T-helper 9 cell (primary cell): ENCODE measurements around the gene ZNF813.
"Not testable (repeated sequence)": the region's sequence is repeated elsewhere in the genome, so short reads cannot be mapped to it uniquely, and the experiment has no call there.

ENCODE experiments used
- DNase-seq: peaks from one replicate; pipeline ENCODE4 v3.0.0-alpha.2; 2020
- total RNA-seq, 2 donors: gene quantifications; one replicate each; lab custom pipeline; 2026; lab: John Stamatoyannopoulos, UW

The ZNF813 gene
- total RNA-seq: 8.0 to 24.1 reads per million in 2 donors

- peak; percentile 99 for DNase-seq
Measured at GRCh38 chr19:53467485-53468262, at the start of gene ZNF813. ZNF813 (plus strand) TSS chr19:53467733; CDS start chr19:53483823, 16,090 bp downstream.

DNA sequence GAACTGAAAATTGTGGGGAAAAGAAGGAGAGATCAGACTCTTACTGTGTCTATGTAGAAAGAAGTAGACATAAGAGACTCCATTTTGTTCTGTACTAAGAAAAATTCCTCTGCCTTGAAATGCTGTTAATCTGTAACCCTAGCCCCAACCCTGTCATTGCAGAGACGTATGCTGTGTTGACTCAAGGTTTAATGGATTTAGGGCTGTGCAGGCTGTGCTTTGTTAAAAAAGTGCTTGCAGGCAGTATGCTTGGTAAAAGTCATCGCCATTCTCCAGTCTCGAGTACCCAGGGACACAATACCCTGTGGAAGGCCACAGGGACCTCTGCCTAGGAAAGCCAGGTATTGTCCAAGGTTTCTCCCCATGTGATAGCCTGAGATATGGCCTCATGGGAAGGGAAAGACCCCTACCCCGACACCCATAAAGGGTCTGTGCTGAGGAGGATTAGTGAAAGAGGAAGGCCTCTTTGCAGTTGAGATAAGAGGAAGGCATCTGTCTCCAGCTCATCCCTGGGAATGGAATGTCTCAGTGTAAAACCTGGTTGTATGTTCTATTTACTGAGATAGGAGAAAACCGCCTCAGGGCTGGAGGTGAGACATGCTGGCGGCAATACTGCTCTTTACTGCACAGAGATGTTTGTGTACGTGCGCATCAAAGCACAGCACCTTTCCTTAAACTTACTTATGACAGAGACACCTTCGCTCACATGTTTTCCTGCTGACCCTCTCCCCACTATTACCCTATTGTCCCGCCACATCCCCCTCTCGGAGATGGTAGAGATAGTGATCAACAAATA is 46.8 kb upstream of the ZNF813 start:
- not testable (repeated sequence) for DNase-seq

DNA sequence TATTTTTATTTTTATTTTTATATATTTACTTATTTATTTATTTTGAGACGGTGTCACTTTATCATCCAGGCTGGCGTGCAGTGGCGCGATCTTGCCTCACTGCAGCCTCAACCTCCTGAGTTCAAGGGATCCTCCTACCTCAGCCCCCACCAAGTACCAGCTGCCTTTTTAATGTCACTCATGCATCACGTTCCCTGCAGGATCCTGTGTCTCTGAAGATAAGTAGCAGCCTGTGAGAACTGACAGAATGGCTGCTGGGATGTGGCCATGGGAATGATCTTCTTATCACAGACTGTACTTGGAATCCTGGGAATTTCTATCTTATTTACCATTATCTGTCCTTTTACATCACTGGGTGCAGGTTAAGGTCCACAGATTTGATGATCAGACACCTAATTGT is 45.0 kb upstream of the ZNF813 start:
- no peak for DNase-seq

DNA sequence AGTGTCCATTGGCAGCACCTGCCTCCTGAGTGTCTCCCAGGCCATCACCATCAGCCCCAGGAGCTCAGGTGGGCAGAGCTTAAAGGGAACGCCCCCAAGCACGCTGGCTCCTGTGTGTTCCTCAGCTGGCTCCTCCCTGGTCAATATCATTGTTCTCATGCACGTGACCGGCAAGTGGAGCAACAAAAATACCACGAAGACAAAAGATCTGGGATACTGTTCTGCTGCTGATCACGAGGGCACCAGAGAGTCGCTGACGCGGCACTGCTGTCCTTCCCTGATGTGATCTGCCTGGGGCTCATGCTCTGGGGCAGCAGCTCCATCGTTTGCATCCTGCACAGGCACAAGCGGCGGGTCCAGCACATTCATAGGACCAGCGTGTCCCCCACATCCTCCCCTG is 44.5 kb upstream of the ZNF813 start:
- not testable (repeated sequence) for DNase-seq

DNA sequence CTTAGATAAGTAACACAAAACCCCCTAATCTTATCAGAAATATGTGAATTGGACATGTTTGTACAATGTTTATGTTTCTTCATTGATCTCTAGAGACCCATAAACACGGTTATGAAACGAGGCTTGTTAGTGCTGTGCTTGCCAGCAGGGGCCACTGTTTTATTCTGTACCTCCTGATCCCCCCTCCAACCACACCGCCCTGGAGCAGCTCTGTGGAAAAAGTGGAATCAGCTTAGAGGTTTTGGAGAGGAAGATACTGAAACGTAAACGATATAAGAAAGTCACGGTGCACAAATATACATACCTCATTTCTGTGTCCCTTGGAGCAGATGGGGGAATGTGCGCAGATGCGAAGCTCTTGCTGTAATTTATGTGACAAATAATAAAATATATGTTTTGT is 43.9 kb upstream of the ZNF813 start:
- not testable (repeated sequence) for DNase-seq

GRCh38 chr19:53424968-53425597 is 42.5 kb upstream of the ZNF813 start:
- peak; percentile 61 for DNase-seq

DNA sequence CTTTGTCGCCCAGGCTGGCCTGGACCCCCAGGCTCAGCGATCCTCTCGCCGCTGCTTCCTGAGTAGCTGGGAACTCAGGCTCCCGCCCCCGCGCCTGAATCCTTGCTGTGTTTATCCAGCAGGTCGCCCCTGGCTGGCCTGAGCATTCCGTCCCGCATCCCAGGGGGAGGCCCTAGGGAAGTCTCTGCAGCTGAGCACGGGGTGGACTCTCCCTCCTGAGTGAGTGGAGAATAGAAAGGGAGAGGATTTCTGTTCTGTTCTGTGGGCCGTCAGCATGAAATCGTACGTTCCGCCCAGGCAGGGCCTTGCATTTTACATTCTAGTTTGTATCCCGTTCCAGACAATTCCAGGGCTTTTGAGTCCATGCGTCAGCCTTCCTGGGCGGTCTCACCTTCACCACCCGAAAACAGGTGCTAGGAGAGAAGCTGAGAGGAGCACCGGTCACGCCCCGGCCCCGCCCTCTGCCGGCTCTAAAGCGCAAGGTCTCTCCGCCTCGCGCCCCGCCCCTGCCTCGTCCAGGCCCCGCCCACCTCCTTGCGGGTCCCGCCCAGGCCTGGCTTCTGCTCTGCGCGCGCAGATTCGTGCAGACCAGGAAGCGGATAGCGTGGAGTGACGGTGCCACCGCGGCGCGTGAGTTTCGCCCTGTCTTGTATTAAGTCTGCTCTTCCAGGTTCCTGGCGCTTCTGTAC is 36.0 kb upstream of the ZNF813 start, which contains the start of gene ZNF761:
TSS of gene ZNF761 (plus strand) at position 586 of the 689 bp plus-strand sequence. CDS start 15,285 bp downstream, outside the sequence.
- DNase-seq: peak; percentile 98

DNA sequence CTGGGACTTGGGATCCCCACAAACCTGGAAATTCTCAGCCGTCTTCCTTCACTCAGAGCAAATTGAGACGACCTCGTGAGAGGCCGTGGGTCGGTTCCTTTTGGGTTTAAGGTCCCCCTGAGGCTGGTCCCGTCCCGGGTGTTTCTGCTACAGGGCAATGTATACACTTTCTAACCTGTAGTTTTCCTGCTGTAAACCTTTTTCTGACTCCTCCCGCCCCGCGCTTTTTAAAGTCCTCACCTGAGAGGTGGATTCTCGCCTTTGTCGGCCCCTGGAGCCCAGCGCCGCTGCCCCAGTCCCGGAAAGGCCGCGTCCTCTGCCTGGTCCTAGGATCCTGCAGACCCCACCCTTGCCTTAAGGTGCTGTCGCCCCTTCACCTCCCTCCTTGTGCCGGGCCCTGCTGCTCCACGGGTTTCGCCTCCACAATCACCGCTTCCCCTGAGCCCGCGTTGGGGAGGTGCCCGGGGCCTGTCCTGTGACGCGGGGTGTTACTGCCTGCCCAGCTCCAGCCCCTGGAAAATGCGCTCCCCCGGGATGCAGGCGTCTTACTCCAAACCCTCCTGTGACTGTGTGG is 35.4 kb upstream of the ZNF813 start:
- no peak for DNase-seq

- DNase-seq: not testable (repeated sequence)
Measured at GRCh38 chr19:53443809-53444208, 23.7 kb upstream of the ZNF813 start.

GRCh38 chr19:53447196-53447595 is 20.3 kb upstream of the ZNF813 start:
- not testable (repeated sequence) for DNase-seq

DNA sequence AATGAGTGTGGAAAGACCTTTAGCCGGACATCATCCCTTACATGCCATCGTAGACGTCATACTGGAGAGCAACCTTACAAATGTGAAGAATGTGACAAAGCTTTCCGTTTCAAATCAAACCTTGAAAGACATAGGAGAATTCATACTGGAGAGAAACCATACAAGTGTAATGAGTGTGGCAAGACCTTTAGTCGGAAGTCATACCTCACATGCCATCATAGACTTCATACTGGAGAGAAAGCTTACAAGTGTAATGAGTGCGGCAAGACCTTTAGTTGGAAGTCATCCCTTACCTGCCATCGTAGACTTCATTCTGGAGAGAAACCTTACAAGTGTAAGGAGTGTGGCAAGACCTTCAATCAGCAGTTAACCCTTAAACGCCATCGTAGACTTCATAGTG is 11.7 kb upstream of the ZNF813 start:
- no peak for DNase-seq

GRCh38 chr19:53460131-53460721 is 7.3 kb upstream of the ZNF813 start:
- not testable (repeated sequence) for DNase-seq

- DNase-seq: no peak
Measured at GRCh38 chr19:53461866-53462265, 5.7 kb upstream of the ZNF813 start.

DNA sequence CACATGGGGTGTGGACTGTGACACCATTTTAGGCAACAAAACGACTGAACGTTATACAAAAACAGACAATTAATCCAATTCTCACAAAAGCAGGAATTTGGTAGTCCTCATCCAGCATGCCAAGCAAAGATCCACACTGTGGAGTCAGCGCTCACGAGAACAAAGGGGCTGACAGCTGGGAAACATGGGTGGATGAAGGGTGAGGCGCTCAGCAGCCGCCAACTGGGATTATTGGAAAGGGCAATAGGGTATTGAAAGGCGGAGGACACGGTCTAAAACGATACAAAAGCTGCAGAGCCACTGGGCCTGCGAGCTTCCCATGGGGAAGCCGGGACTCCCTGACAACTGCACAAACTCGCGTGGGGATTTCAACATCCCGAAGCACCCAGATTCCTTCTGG is 4.7 kb upstream of the ZNF813 start:
- DNase-seq: no peak

GRCh38 chr19:53463263-53463662 is 4.3 kb upstream of the ZNF813 start:
- no peak for DNase-seq

DNA sequence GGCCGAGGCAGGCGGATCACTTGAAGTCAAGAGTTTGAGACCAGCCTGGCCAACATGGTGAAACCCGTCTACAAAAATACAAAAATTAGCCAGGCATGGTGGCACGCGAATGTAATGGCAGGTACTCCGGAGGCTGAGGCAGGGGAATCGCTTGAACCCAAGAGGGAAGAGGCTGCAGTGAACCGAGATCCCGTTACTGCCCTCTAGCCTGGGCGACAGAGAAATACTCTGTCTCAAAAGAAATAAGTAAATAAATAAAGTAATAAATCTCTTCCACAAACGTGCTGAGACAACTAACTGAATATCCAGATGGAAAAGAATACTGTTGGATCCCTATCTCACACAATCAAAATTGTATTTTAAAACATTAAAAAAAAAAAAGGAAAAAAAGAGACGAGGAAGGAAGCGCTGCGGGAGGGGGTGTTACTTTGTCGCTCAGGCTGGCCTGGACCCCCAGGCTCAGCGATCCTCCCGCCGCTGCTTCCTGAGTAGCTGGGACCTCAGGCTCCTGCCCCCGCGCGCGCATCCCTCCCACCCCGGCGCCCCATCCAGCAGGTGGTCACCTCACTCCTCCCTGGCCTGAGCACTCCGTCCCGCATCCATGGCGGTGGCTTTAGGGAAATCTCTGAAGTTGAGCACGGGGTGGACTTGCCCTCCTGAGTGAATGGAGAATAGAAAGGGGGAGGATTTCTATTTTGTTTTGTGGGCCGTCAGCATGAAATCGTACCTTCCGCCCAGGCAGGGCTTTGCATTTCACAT is 628 bp upstream of the ZNF813 start:
- DNase-seq: peak; percentile 2

GRCh38 chr19:53468628-53469027 is 1.1 kb downstream of the ZNF813 start:
- not testable (repeated sequence) for DNase-seq

GRCh38 chr19:53471916-53472315 is 4.4 kb downstream of the ZNF813 start:
- DNase-seq: no peak

- DNase-seq: not testable (repeated sequence)
Measured at GRCh38 chr19:53474832-53475231, 7.3 kb downstream of the ZNF813 start.

GRCh38 chr19:53475470-53475869 is 7.9 kb downstream of the ZNF813 start:
- DNase-seq: not testable (repeated sequence)

- not testable (repeated sequence) for DNase-seq
Measured at GRCh38 chr19:53483751-53484150, 16.2 kb downstream of the ZNF813 start.
